NCI-H1436 treated with DMSO at 0.1 percent for 48 hours (cell line): ENCODE data around the gene AKT3.
"Not testable (repeated sequence)": the region's sequence is repeated elsewhere in the genome, so short reads cannot be mapped to it uniquely, and the experiment has no call there.

ENCODE experiments used
- DNase-seq: peaks from one replicate; lab custom pipeline; 2025; lab: John Stamatoyannopoulos, UW

The AKT3 gene

DNA sequence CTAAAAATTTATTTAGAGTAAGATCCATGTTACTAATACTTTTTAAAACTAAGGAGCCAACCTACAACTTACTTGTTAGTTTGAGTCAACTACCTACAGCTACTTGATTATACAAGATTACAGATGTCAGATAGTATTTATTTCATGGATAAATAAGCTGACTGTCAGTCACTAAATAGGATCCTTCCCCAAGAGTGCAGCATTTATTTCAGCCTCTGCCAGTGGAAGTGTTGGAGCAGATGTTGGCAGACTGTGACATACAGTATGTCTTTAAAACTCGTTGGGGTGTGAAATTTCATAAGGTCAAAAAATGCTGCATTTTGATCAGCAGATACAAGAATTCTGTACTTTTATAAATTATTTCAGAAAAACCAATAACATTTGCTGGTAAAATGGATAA, 156.2 kb downstream of the AKT3 start:
- DNase-seq: no peak

DNA sequence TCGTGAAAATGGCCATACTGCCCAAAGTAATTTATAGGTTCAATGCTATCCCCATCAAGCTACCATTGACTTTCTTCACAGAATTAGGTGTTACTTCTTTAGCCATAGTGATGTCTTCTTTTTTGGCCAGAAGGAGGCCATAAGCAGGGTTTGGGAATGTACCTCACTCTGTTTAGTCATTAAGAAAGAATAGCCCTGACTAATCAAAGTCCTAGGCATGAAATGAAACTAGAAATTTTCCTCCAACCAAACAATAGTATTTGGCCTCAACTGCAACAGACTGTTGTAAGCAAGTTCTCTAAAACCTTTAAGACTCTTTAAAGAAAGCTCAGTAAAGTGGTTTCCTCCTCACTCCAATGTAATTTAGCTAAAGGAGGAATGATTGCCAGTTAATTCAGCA, 163.9 kb downstream of the AKT3 start:
- DNase-seq: no peak

DNA sequence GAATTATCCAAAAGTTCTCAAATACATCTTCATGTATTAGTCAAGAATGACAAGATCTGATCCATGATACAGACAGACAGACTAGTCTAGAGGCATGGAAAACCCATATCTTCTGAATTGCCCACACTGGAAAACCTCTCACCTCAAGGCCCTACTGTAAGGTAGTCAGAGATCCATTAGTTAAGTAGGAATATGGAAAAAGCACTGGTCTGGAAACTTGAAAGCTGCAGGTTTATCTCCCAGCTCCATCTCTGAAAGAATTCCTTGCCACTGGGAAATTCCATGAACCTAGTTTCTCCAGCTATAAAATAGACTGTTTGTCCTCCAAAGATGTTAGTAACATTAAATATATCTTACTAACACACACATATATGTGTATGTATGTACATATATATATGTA, 169.2 kb downstream of the AKT3 start:
- DNase-seq: no peak

DNA sequence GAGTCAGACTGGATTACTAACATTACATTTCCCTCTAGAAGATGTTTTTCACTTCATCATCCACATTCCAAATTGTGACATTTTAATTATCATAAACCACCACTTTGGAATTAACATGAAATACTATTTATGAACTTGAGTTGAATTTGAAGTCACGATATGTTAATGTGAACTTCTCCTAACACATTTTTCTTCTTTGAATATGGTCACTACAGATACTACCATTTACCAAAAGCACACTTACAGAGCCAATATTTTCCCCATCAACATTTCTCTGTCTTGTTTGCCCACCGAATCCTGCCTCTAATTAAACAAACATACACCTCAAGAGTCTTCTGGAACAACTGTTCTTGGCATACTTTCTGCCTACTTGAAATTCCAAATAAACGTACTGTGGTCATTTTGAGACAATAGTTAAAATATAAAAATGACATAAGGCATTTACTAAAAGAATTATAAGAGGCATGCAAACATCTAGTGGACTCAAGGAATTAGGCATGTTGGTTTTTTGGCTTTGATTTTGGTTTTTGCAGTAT, 177.4 kb downstream of the AKT3 start:
- no peak for DNase-seq

DNA sequence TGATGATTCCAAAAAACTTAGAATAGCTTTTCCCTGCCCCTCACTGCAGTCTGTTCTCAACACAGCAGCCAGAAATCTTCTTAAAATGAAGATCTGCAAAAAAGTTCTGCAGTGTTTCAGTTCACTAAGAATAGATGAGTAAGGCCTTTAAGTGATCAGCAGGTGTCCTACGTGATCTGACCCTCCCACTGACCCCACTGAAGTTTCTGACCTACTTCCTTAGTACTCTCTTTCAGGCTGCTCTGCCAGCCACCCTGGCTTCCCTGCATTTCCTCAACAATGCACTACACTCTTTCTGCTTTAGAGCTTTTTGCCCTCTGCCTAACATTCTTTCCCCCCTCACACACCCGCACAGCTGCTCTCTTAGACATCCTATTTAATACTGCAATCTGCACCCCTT, 182.5 kb downstream of the AKT3 start:
- DNase-seq: no peak

DNA sequence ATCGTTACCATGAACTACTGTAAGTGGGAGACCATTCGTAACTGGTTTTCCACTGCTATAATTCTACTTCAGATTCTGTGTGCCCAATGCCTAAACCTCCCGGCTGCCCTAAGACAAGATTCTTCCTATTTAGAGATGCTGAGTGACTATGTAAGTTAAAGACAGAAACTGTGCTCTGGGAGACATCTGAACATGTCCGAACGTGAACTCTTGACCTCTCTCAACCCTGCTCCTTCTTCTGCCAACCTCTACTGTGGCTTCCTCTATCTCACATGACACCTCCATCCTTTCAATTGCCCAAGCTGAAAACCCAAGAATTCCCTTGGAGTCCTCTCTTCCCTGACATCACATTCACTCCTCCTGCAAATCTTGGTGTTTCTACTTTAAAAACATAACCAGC, 182.9 kb downstream of the AKT3 start:
- DNase-seq: no peak

DNA sequence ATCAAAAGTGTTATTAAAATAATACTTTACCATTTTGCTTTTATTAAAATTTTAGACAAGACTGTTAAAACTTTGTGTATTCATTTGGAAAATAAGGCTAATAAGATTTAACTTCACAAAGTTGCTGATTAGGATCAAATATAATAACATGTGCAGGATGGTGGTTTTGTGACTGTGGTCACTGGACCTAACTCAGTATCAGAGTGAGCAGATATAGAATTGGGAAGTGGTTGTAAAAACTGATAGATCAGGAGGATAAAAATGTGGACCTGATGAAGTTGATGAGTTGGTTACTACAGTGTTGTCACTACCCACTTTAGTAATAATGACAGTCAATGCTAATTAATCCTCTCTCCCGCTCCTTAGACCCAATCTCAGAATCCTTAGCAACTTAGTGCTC, 186.4 kb downstream of the AKT3 start:
- DNase-seq: no peak

DNA sequence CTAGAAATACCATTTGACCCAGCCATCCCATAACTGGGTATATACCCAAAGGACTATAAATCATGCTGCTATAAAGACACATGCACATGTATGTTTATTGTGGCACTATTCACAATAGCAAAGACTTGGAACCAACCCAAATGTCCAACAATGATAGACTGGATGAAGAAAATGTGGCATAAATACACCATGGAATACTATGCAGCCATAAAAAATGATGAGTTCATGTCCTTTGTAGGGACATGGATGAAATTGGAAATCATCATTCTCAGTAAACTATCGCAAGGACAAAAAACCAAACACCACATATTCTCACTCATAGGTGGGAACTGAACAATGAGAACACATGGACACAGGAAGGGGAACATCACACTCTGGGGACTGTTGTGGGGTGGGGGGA, 187.9 kb downstream of the AKT3 start:
- not testable (repeated sequence) for DNase-seq

DNA sequence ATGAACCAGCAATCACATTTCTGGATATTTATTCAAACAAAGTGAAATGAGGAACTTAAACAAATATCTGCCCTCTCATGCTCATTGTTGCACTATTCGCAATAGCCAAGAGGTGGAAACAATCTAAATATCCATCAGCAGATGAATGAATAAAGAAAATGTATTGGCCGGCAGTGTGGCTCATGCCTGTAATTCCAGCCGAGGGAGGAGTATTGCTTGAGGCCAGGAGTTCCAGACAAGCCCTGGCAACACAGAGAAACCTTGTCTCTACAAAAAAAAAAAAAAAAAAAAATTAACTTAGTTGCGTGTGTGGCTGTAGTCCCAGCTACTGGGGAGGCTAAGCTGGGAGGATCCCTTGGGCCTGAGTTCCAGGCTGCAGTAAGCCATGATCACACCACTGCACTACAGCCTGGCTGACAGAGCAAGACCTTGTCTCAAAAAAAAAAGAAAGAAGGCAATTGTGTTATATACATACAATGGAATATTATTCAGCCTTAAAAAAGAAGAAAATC, 191.4 kb downstream of the AKT3 start:
- DNase-seq: no peak

DNA sequence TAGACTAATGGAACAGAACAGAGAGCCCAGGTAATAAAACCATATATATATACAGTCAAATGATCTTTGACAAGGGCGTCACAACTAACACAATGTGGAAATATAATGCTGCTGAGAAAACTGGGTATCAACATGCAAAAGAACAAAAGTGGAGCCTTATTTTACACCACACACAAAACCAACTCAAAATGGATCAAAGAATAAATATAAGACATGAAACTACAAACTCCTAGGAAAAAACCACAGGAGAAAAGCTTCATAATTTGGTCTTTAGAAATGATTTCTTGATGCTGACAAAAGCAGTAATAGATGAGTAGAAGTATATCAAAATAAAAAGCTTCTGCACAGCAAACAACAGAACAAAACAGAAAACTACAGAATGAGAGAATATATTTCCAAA, 192.2 kb downstream of the AKT3 start:
- DNase-seq: no peak

DNA sequence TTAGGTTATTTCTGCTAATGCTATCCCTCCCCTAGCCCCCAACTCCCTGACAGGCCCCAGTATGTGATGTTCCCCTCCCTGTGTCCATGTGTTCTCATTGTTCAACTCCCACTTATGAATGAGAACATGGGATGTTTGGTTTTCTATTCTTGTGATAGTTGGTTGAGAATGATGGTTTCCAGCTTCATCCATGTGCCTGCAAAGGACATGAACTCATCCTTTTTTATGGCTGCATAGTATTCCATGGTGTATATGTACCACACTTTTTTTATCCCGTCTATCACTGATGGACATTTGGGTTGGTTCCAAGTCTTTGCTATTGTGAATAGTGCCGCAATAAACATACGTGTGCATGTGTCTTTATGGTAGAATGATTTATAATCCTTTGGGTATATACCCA, 200.5 kb downstream of the AKT3 start:
- not testable (repeated sequence) for DNase-seq

DNA sequence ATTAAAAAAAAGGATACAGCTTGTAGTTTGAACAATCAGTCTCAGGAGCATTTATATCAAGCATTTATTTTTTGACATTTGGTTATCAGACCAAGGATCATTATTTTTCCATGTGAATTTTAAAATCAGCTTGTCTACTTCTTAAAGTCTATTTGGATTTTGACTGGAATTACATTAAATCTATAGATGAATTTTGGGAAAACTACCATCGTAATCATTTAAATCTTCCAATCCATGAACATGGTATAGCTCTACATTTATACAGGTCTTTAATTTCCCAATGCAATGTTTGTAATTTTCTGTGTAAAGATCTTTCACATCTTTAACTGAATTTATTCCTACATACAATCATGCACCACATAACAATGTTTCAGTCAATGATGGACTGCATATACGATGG, 203.2 kb downstream of the AKT3 start:
- DNase-seq: no peak

DNA sequence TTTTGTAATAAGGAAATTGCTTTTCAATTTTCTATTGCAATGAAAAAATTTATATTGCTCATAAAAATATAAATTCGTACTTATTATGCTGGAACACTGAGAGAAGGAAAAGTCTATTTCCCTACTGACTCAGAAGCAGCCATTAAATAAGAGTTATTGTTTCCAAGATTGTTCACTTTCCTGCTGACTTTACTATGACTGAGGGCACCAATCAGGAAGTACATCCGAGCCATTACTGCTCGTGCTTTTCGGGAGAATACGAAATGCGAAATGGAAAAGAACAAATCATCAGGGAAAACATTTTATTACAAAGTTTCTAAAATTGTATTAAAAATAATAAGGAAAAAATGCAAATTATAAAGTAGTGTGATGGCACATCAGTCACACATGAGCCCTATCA, 204.8 kb downstream of the AKT3 start:
- DNase-seq: no peak

DNA sequence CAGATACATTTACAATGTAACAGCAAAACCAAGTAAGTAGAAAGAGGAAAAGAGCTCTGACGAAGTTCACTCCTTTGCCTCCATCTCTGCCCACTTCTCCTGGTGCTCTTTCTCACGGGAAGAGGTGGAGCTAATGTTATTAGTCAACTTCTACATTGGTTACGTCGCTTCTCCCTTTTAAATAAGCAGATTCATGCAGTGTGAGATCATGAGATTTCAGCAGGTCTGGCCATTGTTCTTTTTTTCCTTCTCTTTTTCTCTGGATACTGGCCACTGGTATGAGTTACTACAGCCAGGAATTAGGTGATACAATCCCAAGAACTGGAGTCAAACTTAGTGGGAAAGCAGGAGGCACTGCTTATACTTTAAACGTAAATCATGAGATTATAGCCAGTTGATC, 207.1 kb downstream of the AKT3 start:
- no peak for DNase-seq

DNA sequence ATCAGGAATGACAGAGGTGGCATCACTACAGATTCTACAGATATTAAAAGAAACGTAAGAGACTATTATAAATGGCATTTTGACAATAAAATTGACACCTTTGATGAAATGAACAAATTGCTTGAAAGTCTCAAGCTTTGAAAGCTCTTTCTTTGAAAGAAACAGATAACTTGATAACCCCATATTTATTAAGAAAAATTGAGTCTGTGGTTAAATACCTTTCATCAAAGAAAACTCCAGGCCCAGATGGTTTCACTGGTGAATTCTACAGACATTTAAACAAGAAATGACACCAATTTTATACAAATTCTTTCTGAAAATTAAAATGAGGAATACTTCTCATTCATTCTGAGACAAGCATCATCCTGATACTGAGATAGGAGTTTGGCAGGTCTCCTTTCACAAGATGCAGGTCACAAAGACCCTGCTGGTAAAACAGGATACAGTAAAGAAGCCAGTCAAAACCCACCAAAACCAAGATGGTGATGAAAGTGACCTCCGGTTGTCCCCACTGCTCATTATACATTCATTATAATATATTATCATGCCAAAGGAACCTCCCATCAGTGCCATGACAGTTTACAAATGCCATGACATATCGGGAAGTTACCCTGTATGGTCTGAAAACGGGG, 210.9 kb downstream of the AKT3 start:
- DNase-seq: no peak

DNA sequence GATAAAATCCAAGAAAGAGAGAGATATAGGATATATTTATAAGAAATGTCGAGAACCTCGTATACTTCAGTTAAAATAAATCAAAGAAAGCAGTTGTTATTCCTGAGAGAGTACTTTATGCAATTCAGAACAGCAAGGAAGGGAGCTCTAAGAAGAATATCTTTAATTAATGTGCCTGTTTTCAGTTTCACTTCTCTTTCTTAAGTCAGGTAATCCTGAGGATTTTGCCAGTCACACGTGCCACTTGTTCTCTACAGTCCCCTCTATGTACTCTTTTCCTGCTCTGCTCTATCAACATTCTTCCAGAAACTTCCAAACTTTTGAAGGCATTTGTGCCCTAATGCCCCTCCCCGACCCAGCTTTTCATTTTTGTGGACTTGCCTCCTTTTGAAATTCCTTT, 211.9 kb downstream of the AKT3 start:
- no peak for DNase-seq

DNA sequence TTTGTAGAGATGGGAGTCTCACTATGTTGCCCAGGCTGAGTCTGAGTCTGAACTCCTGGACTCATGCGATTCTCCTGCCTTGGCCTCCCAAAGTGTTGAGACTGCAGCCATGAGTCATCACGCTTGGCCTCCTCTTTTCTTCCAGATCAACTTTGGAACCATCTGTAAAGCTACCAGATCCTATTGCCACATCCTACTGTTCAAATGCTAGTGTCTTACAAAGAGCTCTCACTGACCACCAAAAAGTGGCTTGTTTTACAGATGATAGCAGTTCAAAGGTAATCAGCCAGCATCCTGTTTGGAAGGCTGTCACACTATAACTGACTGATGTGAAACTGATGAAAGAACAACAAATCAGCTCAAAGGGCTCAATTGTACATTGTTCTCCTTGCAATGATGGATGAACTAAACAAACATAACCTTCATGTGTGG, 221.6 kb downstream of the AKT3 start:
- DNase-seq: no peak

DNA sequence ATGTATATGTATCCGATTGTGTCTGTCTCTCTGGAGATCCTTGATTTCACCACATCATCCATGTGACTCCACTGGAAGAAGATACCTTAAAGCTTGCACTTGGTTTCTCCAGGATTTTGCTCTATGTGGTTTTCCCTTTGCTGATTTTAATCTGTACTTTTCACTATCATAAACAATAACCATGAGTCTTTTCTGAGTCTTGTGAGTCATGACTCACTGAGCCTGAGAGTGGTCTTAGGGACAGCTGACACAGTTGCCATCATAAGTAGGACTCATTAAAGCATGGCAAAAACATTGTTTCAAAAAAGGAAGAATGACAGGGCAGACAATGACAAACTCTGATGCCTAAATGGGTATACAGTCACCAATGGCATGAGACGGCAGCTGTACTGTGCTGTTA, 226.2 kb downstream of the AKT3 start:
- DNase-seq: no peak

DNA sequence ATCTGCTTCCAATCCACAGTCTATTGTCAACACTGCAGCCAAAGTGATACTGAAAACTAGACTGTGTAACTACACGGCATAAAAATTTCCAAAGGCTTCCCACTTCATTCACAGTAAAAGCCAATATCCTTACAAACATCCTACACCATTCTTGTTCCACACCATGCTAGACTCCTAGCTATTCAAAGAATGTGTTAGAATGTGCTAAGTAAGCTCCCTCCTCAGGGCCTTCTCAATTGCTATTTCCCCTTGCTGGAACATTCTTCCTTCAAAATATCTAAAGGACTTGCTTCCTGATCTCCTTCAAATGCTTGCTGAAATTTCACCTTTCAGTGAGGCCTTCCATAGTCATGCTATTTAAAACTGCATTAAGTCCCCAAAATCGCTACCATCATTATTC, 228.1 kb downstream of the AKT3 start:
- DNase-seq: no peak

DNA sequence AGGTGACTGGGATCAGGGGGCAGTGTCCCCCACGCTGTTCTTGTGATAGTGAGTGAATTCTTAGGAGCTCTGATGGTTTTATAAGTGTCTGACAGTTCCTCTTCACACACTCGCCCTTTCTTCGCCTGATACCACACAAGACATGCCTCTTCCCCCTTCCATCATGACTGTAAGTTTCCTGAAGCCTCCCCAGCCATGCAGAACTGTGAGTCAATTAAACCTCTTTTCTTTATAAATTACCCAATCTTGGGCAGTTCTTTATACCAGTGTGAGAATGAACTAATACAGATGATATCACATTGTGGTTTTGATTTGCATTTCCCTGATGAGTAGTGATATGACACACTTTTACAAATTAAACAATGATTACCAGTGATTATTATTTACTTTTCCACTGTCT, 229.9 kb downstream of the AKT3 start:
- DNase-seq: no peak

DNA sequence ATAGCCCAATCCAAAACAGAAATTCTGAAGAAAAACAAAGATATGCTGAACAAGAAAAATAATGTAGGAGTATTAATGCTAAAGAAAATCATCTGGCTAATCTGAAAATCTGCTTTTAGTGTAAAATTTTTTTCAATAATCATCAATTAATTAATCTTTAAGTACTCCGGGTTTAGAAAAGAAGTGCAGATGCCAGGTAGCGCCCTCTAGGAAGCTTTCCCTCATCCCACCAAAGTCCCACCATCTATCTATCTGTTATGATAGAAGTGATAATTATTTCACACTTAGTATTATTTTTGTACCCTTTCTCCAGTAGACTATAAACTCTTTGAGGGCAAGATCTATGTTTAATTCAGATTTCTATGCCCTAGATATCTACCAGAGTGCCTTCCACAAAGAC, 240.3 kb downstream of the AKT3 start:
- no peak for DNase-seq

DNA sequence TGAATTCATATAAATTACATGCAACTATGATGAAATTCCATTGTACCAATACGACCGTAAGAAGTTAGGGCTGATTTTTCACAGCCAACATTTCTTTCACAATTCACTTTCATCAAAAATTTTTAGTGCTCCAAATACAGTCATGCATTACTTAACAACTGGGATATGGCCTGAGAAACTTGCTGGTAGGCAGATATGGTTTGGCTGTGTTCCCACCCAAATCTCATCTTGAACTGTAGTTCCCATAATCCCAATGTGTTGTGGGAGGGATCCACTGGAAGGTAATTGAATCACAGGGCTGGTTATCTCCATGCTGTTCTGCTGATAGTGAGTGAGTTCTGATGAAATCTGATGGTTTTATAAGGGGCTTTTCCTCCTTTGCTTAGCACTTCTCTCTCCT, 244.4 kb downstream of the AKT3 start:
- DNase-seq: no peak

DNA sequence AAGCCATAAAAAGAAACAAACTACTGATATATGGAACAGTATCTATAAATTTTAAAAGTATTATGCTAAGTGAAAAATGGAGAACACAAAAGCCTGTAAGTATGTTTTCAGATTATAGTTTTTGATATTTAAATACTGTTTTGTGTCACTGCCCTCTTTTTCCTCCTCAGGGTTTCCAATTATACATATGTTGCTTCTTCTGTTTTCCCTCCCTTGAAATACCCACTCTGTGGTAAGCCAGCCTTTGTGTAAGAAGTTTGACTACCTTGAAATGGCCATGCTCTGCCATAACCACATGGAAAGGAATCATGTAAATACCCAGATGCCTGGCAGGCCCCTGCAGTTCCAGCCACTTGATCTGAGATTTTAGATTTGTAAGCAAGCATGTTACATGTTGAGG, 248.3 kb downstream of the AKT3 start:
- DNase-seq: no peak

DNA sequence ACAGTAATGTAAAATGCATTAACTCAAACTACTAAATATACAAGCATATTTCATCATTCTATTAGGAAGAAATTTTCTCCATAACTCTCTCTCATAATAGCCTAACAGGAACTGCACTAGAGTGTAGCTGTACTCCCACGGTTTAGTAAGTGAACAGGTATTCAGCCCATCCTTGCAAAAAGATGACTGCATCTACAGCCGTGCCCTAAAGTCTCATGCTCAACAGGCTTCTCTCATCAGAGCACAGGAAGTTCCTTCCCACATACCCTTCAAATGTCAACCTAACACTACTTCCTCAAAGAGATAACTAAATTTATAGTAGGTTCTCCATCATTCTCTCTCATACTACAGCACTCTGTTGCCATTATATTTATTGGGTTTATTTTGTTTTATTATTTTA, 251.6 kb downstream of the AKT3 start:
- DNase-seq: no peak
